Measurements from ENCODE around the gene HIVEP3. TPM values are rescaled to one million over a fixed set of nuclear protein-coding genes. Genes with fewer than 3 reads are reported as not detected.

The HIVEP3 gene
- polyA plus RNA-seq, 1 donor (not counting 4 experiments of a cell fraction or from before 2014, with no cell fraction given) = 1.1 TPM

DNA sequence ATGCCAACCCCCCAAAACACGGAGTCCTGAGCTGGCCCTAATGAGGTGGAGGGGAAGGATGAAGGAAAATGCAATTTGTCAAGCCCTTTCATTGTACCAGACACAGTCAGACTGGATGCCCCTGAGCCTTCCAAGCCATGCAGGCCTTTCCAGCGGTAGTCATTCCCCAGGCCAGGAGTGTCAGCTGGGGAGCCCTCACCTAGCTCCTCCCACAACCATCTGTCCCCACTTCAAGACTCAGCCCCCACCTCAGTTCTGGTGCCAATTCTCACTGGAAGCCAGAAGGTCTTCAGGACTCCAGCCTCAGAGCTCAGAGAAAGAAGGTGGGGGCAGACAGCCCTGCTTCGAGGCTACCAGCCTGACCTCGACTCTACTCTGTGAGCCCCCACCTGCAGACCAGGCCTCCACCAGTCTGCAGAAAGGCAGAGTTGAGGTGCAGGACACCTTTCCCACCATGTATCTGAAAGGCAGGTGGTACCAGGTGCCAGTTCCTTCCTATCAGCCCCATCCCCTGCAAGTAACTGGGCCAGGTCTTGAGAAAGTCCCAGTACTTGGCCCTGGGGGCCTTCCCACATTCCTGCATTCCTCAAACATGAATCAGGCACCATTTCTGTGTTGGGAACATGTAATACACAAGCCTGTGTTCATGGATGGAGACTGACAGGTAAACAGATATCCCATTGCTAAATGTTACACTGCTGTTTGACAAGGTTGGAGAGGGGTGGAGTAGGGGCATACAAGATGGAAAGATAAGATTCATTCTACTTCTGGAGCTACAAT, 253.7 kb downstream of the HIVEP3 start:
- H3K9me3 ChIP-seq (ENCODE audit: control insufficient read depth, low read depth, low read length) = no peaks in the 10 kb centered on the region
- H3K4me3 ChIP-seq (ENCODE audit: control insufficient read depth in 2 of 3, extremely low read depth in 1 of 3, insufficient read depth in 2 of 3, low read depth in 1 of 3, low read length in 3 of 3) = no peak overlapping the region
- no peaks in the 10 kb centered on the region for H4K20me1 ChIP-seq (ENCODE audit: control insufficient read depth, extremely low read depth, insufficient read depth, low read length)
- peaks cover 50% of the 10 kb centered on the region for H3K4me1 ChIP-seq (ENCODE audit: control insufficient read depth, extremely low read depth, insufficient read depth, low read length)
- H2AFZ ChIP-seq (ENCODE audit: control insufficient read depth, low read length) = no peak overlapping the region
- peak overlapping the region; percentile 62 for H3K4me2 ChIP-seq (ENCODE audit: control insufficient read depth, extremely low read depth, insufficient read depth, low read depth, low read length)
- H3K79me2 ChIP-seq (ENCODE audit: control insufficient read depth, insufficient read depth, low read length) = no peaks in the 10 kb centered on the region
- dilution Hi-C loops (cut with MboI; ENCODE audit: extremely low pct_ligation_motif_present, low sequenced_read_pairs) = no loop called here
- H3K27ac ChIP-seq (ENCODE audit: control insufficient read depth, insufficient read depth, low read length) = peak overlapping the region; percentile 51
- peaks cover 4% of the 10 kb centered on the region for H3K9me1 ChIP-seq (ENCODE audit: control insufficient read depth, extremely low read depth, insufficient read depth, low read length)
- no peak overlapping the region for H3K9ac ChIP-seq (ENCODE audit: control insufficient read depth, extremely low read depth, insufficient read depth, low read length)
- peak; percentile 97 for FAIRE-seq
- DNase-seq (ENCODE audit: low read depth, low spot score) = peak; percentile 84
- TF ChIP-seq, protein P1, sequence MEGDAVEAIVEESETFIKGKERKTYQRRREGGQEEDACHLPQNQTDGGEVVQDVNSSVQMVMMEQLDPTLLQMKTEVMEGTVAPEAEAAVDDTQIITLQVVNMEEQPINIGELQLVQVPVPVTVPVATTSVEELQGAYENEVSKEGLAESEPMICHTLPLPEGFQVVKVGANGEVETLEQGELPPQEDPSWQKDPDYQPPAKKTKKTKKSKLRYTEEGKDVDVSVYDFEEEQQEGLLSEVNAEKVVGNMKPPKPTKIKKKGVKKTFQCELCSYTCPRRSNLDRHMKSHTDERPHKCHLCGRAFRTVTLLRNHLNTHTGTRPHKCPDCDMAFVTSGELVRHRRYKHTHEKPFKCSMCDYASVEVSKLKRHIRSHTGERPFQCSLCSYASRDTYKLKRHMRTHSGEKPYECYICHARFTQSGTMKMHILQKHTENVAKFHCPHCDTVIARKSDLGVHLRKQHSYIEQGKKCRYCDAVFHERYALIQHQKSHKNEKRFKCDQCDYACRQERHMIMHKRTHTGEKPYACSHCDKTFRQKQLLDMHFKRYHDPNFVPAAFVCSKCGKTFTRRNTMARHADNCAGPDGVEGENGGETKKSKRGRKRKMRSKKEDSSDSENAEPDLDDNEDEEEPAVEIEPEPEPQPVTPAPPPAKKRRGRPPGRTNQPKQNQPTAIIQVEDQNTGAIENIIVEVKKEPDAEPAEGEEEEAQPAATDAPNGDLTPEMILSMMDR (optimal IDR thresholded peaks at IDR 0.05 in 1 of 3, IDR thresholded peaks at IDR 0.05 in 1 of 3, conservative IDR thresholded peaks at IDR 0.05 in 1 of 3; ENCODE audit: extremely low read depth in 1 of 3, insufficient read depth in 2 of 3, low read length in 3 of 3) = no peak
- no peak for TF ChIP-seq EZH2 (IDR thresholded peaks at IDR 0.05; ENCODE audit: low read length)
- H3K27me3 ChIP-seq (ENCODE audit: control insufficient read depth, extremely low read depth, insufficient read depth, low read length) = peaks cover 5% of the 10 kb centered on the region
- H3K36me3 ChIP-seq (ENCODE audit: control insufficient read depth in 2 of 2, extremely low read depth in 1 of 2, insufficient read depth in 2 of 2, low read length in 2 of 2) = no peaks in the 10 kb centered on the region

DNA sequence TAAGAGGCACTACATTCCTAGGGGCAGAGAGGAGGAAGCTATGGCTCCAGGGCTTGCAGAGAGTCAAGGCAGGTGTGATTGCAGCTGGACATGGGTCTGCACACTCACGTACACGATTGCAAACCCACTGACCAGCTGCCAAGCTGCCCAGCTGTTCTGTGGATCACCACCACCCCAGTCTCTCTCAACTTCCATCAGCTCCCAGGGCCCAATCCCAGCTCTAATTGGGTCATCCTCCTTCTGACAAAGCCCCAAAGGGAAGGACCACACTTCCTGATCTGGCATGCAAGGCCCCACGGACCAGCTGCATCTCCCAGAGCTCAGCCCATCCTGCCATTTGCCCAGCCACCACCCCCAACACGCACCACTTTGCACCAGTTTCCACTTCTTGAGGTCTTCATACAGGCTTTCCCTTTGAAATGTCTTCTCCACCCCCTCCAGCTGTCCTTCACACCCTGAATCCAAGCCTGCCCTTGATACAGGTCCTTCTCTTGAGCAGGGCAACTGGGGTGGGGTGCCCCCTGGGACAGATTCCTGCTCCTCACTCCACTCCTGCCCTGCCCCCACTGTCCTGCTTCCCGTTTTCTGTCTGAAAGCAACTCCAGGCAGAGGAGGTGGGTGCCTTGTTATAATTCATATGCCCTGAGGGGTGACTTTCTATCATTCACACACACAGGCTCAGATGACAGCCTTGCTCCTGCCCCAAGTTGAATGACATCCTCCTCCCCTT, 254.9 kb downstream of the HIVEP3 start:
- peaks cover 47% of the 10 kb centered on the region for H3K4me1 ChIP-seq (ENCODE audit: control insufficient read depth, extremely low read depth, insufficient read depth, low read length)
- dilution Hi-C loops (cut with MboI; ENCODE audit: extremely low pct_ligation_motif_present, low sequenced_read_pairs) = no loop called here

More for the DNA sequence above, 254.9 kb downstream of the HIVEP3 start:
- Histone ChIP-seq H3K9me3 (ENCODE audit: control insufficient read depth, low read depth, low read length) (no peaks in the 10 kb centered on the region), H3K9me1 (ENCODE audit: control insufficient read depth, extremely low read depth, insufficient read depth, low read length) (peaks cover 4% of the 10 kb centered on the region), H3K4me2 (ENCODE audit: control insufficient read depth, extremely low read depth, insufficient read depth, low read depth, low read length) (no peak overlapping the region), H3K36me3 (ENCODE audit: control insufficient read depth in 2 of 2, extremely low read depth in 1 of 2, insufficient read depth in 2 of 2, low read length in 2 of 2) (no peaks in the 10 kb centered on the region), H3K4me3 (ENCODE audit: control insufficient read depth in 2 of 3, extremely low read depth in 1 of 3, insufficient read depth in 2 of 3, low read depth in 1 of 3, low read length in 3 of 3) (no peak overlapping the region), H2AFZ (ENCODE audit: control insufficient read depth, low read length) (no peak overlapping the region), H3K27me3 (ENCODE audit: control insufficient read depth, extremely low read depth, insufficient read depth, low read length) (peaks cover 5% of the 10 kb centered on the region), H3K27ac (ENCODE audit: control insufficient read depth, insufficient read depth, low read length) (no peak overlapping the region), H4K20me1 (ENCODE audit: control insufficient read depth, extremely low read depth, insufficient read depth, low read length) (no peaks in the 10 kb centered on the region), H3K9ac (ENCODE audit: control insufficient read depth, extremely low read depth, insufficient read depth, low read length) (no peak overlapping the region), H3K79me2 (ENCODE audit: control insufficient read depth, insufficient read depth, low read length) (no peaks in the 10 kb centered on the region)
- FAIRE-seq (no peak), DNase-seq (ENCODE audit: low read depth, low spot score) (no peak)
- no peak for TF ChIP-seq EZH2 (IDR thresholded peaks at IDR 0.05; ENCODE audit: low read length)
- TF ChIP-seq, protein P1 (optimal IDR thresholded peaks at IDR 0.05 in 1 of 3, IDR thresholded peaks at IDR 0.05 in 1 of 3, conservative IDR thresholded peaks at IDR 0.05 in 1 of 3; ENCODE audit: extremely low read depth in 1 of 3, insufficient read depth in 2 of 3, low read length in 3 of 3) = no peak

All from keratinocyte (primary cell).